Measurements from ENCODE around the gene DCDC2C.

The DCDC2C gene

GRCh38 chr2:3827673-3828575 lies 124.5 kb downstream of the DCDC2C start:
- DNase-seq (ENCODE audit: low read depth), result no peak

DNA sequence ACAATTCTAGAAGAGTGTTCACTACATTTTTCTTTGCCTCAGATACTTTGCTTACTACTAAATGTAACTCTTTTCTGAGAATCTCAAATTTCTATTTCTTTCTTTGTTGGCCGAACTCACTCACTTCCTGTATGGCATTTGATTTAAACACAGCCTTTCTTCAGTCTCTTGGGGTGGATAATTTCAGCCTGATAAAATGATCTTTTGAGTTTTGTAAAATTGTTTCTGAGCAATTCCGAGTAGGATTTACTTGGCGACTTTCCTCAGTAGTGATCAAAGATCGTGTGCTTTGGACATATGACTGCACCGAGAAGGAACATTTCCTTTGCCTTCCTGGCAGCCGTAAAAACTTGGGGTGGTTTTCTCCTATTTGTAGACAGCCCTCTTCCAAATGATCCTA lies 127.4 kb downstream of the DCDC2C start:
- no peak for DNase-seq (ENCODE audit: low read depth)

GRCh38 chr2:3837086-3837485 lies 133.7 kb downstream of the DCDC2C start:
- no peak for DNase-seq (ENCODE audit: low read depth)

DNA sequence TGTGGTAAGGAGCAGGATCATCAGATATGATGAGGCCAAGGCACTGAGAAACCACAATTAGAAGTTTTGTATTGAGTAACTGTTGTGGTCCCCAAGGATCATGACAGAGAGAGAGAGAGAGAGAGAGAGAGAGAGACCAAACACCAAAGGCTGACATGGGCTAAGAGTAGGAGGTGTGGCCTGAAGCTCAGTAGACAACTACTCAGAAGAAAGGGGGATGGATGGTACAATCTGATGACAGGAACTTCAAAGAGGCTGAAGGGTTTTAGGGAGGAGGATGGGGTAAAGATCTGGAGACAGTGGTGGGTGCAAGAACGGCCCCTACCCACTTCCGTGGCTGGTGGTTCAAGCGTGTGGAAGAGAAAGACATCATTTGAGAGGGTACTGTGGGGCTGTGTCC lies 135.0 kb downstream of the DCDC2C start:
- DNase-seq (ENCODE audit: low read depth), result no peak

- DNase-seq (ENCODE audit: low read depth), result no peak
Observed at GRCh38 chr2:3839476-3839875, 136.1 kb downstream of the DCDC2C start.

DNA sequence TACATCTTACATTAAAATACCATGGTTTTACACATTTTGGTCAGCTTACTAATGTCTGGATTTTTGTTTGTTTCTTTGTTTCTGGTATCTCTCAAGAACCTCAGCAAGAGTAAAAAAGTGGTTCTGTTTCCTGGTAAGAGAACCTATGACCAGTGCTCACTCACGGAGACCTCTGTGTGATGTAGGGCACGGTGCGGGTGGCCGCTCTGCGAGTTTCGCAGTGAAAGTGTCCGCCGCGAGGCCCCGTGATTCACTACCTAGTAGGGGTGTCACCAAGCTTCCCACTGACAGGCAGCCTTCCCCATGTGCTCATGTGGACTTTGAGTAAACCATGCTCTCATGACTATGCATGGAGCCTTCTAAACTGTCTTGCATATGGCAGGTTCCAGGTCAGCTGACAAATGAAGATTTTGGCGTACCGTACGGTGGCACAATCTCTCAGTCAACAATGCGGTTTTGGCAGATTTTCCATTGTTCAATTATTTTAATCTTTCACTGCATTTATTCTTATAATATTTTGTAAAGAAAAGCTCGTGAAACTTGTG lies 137.3 kb downstream of the DCDC2C start:
- DNase-seq (ENCODE audit: low read depth), result no peak

GRCh38 chr2:3847397-3848052 lies 144.2 kb downstream of the DCDC2C start:
- no peak for DNase-seq (ENCODE audit: low read depth)

DNA sequence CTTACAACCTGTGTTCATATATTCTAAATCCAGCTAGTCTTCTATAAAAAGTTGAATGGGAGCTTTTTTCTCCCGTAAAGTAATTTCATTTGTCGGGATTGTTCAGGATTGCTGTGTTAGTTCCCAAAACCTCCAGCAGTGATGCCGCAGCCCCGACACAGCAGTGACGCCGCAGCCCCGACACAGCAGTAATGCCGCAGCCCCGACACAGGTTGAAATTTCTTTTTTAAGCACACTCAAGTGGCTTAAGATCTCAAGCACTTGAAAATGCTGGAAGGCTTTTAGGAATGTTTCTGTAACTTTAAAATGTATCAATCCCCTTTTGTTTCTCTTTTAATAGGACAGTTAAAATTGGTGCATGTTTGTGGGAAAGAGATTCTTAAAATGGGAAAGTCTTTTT lies 145.4 kb downstream of the DCDC2C start:
- no peak for DNase-seq (ENCODE audit: low read depth)

DNA sequence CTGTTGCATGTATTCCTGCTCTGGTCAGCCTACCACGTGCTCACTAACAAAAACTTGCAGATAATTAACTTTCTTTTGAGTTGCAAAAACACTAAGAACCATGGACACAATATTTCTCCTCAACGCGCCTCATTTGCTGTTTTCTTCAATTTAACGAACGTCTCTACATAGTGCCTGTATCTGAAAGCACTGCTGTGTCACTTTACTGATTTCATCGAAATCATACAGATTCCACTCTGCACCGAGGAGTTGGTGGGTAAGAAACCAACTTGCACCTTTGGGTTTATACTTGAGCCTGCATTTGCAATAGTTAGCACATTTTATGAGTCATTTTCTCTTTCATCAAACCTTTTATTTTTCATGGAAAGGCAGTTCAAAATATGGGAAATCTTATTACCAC lies 145.8 kb downstream of the DCDC2C start:
- DNase-seq (ENCODE audit: low read depth), result no peak

- no peak for DNase-seq (ENCODE audit: low read depth)
Observed at GRCh38 chr2:3857576-3857975, 154.2 kb downstream of the DCDC2C start.

DNA sequence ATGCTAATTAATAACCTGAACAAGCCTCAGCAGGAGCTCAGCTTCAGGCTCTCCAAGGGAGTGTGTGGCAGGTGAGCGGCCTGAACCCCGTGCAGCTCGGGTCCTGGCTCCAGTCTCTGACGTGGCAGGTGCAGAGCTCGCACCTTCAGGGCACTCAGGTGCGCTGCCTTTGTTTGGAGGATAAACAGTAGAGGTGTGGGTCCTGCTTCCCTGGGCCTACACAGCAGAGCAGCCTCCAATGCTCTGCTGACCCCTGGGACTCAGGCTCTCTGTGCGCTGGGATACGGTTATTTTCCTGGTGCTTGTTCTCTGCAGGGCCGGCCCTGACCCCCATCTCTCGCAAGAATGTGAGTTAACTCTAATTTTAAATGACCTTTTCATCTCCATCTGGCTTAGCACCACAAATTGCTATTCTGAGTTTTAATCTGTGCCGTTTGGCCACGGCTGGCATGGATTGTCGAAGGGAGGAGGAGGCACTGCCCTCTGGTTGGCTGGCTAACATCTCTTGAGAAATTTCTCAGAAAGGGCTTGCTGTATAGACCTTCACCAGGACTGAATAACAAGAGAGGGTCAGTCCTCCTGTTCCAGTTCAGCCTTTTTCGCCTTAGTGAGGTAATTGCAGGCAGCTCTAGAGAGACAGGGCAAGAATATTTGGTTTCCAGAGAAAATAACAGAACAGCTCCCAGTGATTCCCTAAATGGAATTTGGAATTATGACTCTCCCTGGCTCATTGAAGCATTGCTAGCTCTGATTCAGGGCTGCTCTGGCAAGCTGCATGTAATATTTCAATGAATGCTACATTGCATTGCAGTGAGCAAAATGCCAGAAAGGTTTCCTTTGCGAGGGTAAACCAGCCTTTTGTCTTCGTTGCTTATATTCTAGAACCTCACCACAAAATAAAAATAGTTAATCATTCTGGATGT lies 161.8 kb downstream of the DCDC2C start:
- no peak for DNase-seq (ENCODE audit: low read depth)

- DNase-seq (ENCODE audit: low read depth), result no peak
Observed at GRCh38 chr2:3867469-3867868, 164.1 kb downstream of the DCDC2C start.

- DNase-seq (ENCODE audit: low read depth), result no peak
Observed at GRCh38 chr2:3868012-3868805, 164.8 kb downstream of the DCDC2C start.

- DNase-seq (ENCODE audit: low read depth), result no peak
Observed at GRCh38 chr2:3870222-3870621, 166.8 kb downstream of the DCDC2C start.

- no peak for DNase-seq (ENCODE audit: low read depth)
Observed at GRCh38 chr2:3871002-3871401, 167.6 kb downstream of the DCDC2C start.

DNA sequence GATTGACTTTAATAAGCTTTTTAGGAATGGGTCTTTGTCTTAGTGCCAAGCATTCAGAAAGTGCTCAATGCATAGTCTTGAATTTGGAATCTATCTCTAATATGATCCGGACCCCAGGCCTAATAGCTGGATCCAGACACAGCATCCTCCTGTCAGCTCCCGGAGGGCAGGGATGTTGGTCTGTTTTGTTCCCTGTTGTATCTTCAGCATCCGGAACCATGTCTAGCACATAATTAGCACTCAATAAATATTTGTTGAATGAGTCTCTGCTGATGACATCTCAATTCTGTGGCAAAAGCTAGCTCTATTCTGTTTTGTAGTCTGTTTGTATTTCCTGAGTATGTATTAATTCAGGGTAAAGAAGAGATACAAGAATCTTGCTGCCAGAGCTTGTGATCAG lies 169.1 kb downstream of the DCDC2C start:
- DNase-seq (ENCODE audit: low read depth), result no peak

DNA sequence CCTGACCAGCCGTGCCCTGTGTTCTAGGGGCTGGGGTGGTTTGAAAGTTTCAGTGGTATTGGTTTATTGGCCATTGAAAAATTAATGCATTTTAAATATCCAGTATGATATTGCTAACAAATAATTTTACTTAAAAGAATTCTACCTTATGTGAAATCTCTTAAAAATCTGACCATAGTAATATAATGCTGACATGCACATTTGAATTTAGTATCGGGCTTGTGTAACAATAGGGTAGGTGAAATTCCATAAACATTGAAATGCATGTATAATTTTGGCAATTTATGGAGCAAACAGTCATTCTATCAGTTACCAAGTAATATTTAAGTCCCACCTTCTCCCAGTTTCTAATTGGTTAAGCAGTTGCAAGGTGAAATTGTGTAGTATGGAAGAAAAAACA lies 170.5 kb downstream of the DCDC2C start:
- DNase-seq (ENCODE audit: low read depth), result no peak

DNA sequence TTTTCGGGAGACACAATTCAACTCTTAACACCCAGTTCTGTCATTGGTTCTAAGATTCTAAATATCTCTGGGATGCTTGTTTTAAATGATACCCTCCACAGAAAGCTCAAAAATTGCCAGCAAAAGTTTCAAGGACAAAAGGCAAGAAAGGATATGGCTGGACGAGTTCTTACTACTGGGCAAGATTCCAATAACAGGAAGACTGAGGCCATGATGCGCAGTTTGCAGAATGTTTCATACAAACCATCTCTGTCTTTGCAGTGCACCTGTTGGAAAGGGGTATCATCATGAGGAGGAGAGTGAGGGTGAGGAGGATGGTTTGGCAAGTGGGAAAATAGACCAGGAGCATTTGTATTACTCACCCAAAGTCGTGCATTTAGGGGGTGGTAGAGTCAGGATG lies 172.8 kb downstream of the DCDC2C start:
- DNase-seq (ENCODE audit: low read depth), result no peak

GRCh38 chr2:3876685-3877084 lies 173.3 kb downstream of the DCDC2C start:
- DNase-seq (ENCODE audit: low read depth), result no peak

DNA sequence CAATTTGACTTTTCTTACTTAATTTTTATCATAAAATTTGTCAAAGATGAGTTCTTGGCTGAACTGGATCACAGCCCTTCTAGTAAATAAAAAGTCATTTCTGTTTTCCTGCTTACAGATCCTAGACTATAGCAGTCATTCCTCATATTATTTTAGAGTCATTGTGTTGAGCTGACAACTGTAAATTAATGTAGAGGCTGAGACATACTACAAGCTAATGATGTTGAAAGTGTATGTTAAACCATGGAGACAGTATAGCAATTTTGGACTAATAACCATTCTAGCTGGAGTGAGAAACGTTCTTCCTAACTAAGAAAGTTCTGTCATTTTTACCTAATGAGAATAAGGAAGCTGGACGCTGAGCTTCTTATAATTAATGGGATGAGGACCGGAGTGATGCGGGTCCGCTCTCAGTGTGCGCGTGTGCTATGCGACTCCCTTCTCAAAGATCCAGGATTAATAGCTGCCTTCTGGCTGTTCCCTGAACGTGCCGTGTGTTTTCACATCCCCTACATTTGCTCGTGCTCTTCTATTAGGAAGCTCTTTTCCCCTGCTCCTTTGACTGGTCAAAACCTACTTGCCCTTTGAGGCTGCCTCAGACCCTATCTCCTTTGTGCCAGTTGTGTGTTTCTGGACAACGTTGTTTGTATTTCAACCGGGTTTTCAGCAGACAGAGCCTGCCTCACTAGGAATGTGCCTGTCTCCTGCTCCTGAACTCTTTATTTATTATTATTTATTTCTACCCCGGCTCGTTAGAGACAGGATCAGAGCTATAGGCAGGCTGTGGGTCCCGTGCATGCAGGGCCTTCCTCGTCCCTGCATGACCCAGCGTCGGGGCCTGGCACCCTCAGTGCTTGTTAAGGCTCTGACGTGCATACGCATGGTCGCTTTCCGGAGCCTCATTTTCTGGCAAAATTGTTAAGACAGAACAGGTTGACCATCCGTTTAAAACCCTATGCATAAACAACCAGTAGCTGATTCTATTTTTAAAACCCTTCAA lies 182.6 kb downstream of the DCDC2C start:
- DNase-seq (ENCODE audit: low read depth), result no peak
